Measurements from ENCODE around the gene CCND1. TPM values are rescaled to one million over a fixed set of nuclear protein-coding genes. Genes with fewer than 3 reads are reported as not detected.

The CCND1 gene
- total and polyA plus RNA-seq, 2 donors, result 7.3 to 33.3 TPM

DNA sequence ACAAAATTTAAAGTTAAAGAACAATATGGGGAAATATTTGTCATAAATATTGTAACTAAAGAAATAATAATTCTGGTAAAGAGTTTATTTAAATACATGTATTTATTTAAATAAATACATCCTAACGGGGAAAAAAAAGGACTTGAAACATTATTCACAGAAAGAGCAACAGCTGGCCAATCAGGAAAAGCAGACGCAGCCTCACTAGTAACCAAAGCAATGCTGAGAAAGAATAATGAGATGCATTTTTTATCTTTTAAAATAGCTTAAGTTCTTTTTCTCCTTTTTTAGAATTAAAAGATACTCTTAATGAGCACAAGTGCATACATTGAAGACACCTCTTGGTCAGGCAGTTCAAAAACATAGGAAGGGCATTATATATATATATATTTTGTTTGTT is 36.8 kb downstream of the CCND1 start:
- WGBS, result 91% methylated on average over 2 of the region's 2 CpGs
- Histone ChIP-seq H3K27ac (ENCODE audit: low read depth in 1 of 2, low read length in 1 of 2) (no peak overlapping the region), H3K36me3 (ENCODE audit: control insufficient read depth in 2 of 2, insufficient read depth in 2 of 2, low read length in 1 of 2) (peaks cover 0 to 2% of the 10 kb centered on the region in 2 donors), H3K4me1 (ENCODE audit: control insufficient read depth in 2 of 2, insufficient read depth in 2 of 2, low read length in 2 of 2) (peaks cover 13% of the 10 kb centered on the region in 2 donors), H3K27me3 (ENCODE audit: control insufficient read depth in 2 of 2, insufficient read depth in 1 of 2, low read length in 1 of 2) (peaks cover 3 to 18% of the 10 kb centered on the region in 2 donors), H3K9me3 (ENCODE audit: control insufficient read depth in 2 of 2, insufficient read depth in 1 of 2, low read length in 1 of 2) (no peaks in the 10 kb centered on the region), H3K4me3 (ENCODE audit: low read length in 2 of 2) (no peak overlapping the region)
- no peak for DNase-seq (ENCODE audit: low read depth in 6 of 9, low spot score in 9 of 9)

DNA sequence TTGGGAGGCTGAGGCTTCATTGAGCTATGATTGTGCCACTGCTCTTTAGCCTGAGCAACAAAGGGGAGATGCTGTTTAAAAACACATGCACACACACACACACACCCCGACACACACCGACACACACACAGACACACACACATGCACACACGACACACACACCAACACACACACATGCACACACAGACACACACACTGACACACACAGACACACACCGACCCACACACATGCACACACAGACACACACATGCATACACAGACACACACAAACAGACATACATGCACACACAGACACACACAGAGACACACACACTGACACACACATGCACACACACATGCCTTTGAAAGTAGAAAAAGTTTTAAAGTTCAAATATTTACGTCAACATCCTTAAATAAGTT is 39.7 kb downstream of the CCND1 start:
- no peak overlapping the region for H3K27ac ChIP-seq (ENCODE audit: low read depth in 1 of 2, low read length in 1 of 2)
- no peak for DNase-seq (ENCODE audit: low read depth in 6 of 9, low spot score in 9 of 9)
- no peaks in the 10 kb centered on the region for H3K36me3 ChIP-seq (ENCODE audit: control insufficient read depth in 2 of 2, insufficient read depth in 2 of 2, low read length in 1 of 2)
- WGBS, result 95% methylated on average over 5 of the region's 5 CpGs
- peaks cover 0 to 1% of the 10 kb centered on the region in 2 donors for H3K4me1 ChIP-seq (ENCODE audit: control insufficient read depth in 2 of 2, insufficient read depth in 2 of 2, low read length in 2 of 2)
- H3K27me3 ChIP-seq (ENCODE audit: control insufficient read depth in 2 of 2, insufficient read depth in 1 of 2, low read length in 1 of 2), result peaks cover 7 to 34% of the 10 kb centered on the region in 2 donors
- no peak overlapping the region for H3K4me3 ChIP-seq (ENCODE audit: low read length in 2 of 2)
- no peaks in the 10 kb centered on the region for H3K9me3 ChIP-seq (ENCODE audit: control insufficient read depth in 2 of 2, insufficient read depth in 1 of 2, low read length in 1 of 2)

DNA sequence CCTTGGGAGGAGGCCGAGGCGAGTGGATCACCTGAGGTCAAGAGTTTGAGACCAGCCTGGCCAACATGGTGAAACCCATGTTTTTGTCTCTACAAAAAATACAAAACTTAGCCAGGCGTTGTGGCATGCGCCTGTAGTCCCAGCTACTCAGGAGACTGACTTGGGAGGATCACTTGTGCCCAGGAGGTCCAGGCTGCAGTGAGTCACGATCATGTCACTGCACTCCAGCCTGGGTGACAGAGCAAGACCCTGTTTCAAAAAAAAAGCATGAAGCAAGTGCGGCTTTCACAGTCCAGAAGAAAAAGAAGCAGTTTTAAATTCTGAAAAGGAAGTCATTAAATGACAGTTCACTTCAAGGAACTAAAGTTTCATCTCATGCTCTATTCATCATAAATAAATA is 41.3 kb downstream of the CCND1 start:
- H3K27ac ChIP-seq (ENCODE audit: low read depth in 1 of 2, low read length in 1 of 2), result no peak overlapping the region
- no peaks in the 10 kb centered on the region for H3K36me3 ChIP-seq (ENCODE audit: control insufficient read depth in 2 of 2, insufficient read depth in 2 of 2, low read length in 1 of 2)
- peaks cover 7 to 45% of the 10 kb centered on the region in 2 donors for H3K27me3 ChIP-seq (ENCODE audit: control insufficient read depth in 2 of 2, insufficient read depth in 1 of 2, low read length in 1 of 2)
- DNase-seq (ENCODE audit: low read depth in 6 of 9, low spot score in 9 of 9), result no peak
- H3K4me1 ChIP-seq (ENCODE audit: control insufficient read depth in 2 of 2, insufficient read depth in 2 of 2, low read length in 2 of 2), result no peaks in the 10 kb centered on the region
- no peaks in the 10 kb centered on the region for H3K9me3 ChIP-seq (ENCODE audit: control insufficient read depth in 2 of 2, insufficient read depth in 1 of 2, low read length in 1 of 2)
- WGBS, result 96% methylated on average over 6 of the region's 6 CpGs
- no peak overlapping the region for H3K4me3 ChIP-seq (ENCODE audit: low read length in 2 of 2)

DNA sequence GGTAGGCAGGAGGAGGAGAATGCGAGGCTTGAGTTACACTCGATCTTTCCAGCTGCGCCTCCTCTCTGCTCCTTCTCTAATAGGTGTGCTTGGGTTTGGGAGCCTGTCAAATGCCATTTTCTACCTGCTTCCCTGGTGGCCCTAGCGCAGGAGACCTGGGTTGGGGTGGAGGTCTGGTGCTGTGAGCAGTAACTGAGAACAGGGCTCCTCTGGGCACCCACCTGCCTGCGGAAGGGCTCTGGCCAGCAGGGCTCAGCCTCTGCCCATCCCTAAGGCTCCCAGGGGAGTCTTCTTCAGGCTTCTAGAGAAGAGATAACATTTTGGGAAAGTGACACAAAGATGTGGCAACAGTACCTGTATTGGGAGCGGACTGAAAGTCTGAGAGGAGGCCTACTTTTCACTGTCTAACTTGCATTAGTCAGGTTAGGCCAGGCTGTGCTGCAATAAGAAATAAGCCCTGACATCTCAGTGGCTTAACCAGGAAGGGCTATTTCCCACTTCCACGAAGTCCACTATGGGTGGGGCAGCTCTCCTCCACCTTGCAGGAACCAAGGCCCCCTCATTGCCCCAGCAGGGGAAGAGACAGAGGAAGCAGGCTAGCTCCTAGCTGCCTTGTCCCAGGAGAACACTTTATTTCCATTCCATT is 41.8 kb downstream of the CCND1 start:
- WGBS, result 92% methylated on average over 7 of the region's 7 CpGs
- DNase-seq (ENCODE audit: low read depth in 6 of 9, low spot score in 9 of 9), result no peak

DNA sequence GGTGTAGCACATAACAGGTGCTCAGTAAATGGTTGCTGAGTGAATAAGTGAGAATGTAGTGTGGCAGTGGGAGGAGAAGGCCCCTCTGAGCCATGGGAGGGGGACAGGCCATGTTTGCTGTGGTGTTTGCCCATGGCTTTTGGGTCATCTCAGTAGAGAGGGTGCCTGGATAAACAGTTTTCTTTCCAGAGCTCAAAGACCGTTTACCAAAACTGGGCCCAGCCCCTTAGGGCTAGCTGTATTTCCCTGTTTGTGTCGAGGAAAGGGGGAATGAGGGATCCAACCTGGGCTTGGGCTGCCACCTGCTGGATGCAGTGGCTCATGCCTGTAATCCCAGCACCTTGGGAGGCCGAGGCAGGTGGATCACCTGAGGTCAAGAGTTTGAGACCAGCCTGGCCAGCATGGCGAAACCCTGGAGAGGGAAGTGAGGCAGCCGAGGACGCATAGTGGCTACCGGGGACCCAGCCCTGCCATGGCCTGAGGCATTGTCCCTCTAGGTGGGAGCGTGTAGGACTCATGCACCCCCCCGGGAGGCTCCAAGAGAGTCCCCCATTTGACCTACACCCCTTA is 42.9 kb downstream of the CCND1 start:
- no peaks in the 10 kb centered on the region for H3K4me1 ChIP-seq (ENCODE audit: control insufficient read depth in 2 of 2, insufficient read depth in 2 of 2, low read length in 2 of 2)
- no peaks in the 10 kb centered on the region for H3K9me3 ChIP-seq (ENCODE audit: control insufficient read depth in 2 of 2, insufficient read depth in 1 of 2, low read length in 1 of 2)
- 74% methylated on average over 9 of the region's 9 CpGs for WGBS
- peaks cover 7 to 46% of the 10 kb centered on the region in 2 donors for H3K27me3 ChIP-seq (ENCODE audit: control insufficient read depth in 2 of 2, insufficient read depth in 1 of 2, low read length in 1 of 2)
- H3K36me3 ChIP-seq (ENCODE audit: control insufficient read depth in 2 of 2, insufficient read depth in 2 of 2, low read length in 1 of 2), result no peaks in the 10 kb centered on the region
- H3K27ac ChIP-seq (ENCODE audit: low read depth in 1 of 2, low read length in 1 of 2), result no peak overlapping the region
- DNase-seq (ENCODE audit: low read depth in 6 of 9, low spot score in 9 of 9), result no peak
- no peak overlapping the region for H3K4me3 ChIP-seq (ENCODE audit: low read length in 2 of 2)

More for the DNA sequence above, 41.8 kb downstream of the CCND1 start:
- no peak overlapping the region for H3K27ac ChIP-seq (ENCODE audit: low read depth in 1 of 2, low read length in 1 of 2)
- H3K36me3 ChIP-seq (ENCODE audit: control insufficient read depth in 2 of 2, insufficient read depth in 2 of 2, low read length in 1 of 2), result no peaks in the 10 kb centered on the region
- H3K4me1 ChIP-seq (ENCODE audit: control insufficient read depth in 2 of 2, insufficient read depth in 2 of 2, low read length in 2 of 2), result no peaks in the 10 kb centered on the region
- peaks cover 7 to 47% of the 10 kb centered on the region in 2 donors for H3K27me3 ChIP-seq (ENCODE audit: control insufficient read depth in 2 of 2, insufficient read depth in 1 of 2, low read length in 1 of 2)
- H3K9me3 ChIP-seq (ENCODE audit: control insufficient read depth in 2 of 2, insufficient read depth in 1 of 2, low read length in 1 of 2), result no peaks in the 10 kb centered on the region
- H3K4me3 ChIP-seq (ENCODE audit: low read length in 2 of 2), result no peak overlapping the region

DNA sequence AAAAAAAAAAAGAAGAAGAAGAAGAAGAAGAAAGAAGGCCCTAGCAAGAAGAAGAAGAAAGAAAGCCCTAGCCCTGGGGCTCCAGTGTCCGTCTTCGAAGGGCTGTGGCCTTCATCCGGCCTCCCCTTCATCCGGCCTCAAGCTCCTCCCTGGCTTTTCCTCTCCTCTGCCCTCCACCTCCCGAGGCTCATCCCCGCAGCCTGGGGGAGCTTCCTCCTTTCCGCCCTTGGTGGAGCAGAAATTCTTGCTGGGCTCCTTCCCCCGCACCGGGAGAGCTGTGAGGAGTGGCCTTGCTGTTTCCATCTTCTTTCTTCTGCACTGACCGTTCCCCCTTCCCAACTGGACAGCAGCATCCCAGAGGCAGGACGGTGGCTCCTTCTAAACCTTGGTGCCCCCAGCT is 43.7 kb downstream of the CCND1 start:
- H3K4me3 ChIP-seq (ENCODE audit: low read length in 2 of 2), result no peak overlapping the region
- WGBS, result 74% methylated on average over 11 of the region's 11 CpGs
- DNase-seq (ENCODE audit: low read depth in 6 of 9, low spot score in 9 of 9), result no peak
- H3K4me1 ChIP-seq (ENCODE audit: control insufficient read depth in 2 of 2, insufficient read depth in 2 of 2, low read length in 2 of 2), result no peaks in the 10 kb centered on the region
- H3K36me3 ChIP-seq (ENCODE audit: control insufficient read depth in 2 of 2, insufficient read depth in 2 of 2, low read length in 1 of 2), result no peaks in the 10 kb centered on the region
- H3K27ac ChIP-seq (ENCODE audit: low read depth in 1 of 2, low read length in 1 of 2), result no peak overlapping the region
- no peaks in the 10 kb centered on the region for H3K9me3 ChIP-seq (ENCODE audit: control insufficient read depth in 2 of 2, insufficient read depth in 1 of 2, low read length in 1 of 2)
- H3K27me3 ChIP-seq (ENCODE audit: control insufficient read depth in 2 of 2, insufficient read depth in 1 of 2, low read length in 1 of 2), result peaks cover 9 to 45% of the 10 kb centered on the region in 2 donors

DNA sequence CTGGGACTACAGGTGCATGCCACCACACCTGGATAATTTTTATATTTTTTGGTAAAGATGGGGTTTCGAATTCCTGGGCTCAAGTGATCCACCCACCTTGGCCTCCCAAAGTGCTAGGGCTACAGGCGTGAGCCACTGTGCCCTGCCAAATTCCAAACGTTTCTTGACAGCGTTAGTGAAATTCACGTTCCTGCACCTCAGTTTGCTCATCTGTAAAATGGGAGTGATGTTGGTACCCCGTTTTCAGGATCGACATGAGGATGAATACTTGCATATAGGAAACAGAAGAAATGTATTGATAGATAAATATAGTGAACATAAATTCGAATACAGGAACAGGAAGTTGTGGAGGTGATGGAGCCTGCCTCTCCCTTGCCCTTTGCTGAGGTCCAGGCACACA is 44.4 kb downstream of the CCND1 start:
- no peak for DNase-seq (ENCODE audit: low read depth in 6 of 9, low spot score in 9 of 9)
- no peak overlapping the region for H3K27ac ChIP-seq (ENCODE audit: low read depth in 1 of 2, low read length in 1 of 2)
- no peak overlapping the region for H3K4me3 ChIP-seq (ENCODE audit: low read length in 2 of 2)

DNA sequence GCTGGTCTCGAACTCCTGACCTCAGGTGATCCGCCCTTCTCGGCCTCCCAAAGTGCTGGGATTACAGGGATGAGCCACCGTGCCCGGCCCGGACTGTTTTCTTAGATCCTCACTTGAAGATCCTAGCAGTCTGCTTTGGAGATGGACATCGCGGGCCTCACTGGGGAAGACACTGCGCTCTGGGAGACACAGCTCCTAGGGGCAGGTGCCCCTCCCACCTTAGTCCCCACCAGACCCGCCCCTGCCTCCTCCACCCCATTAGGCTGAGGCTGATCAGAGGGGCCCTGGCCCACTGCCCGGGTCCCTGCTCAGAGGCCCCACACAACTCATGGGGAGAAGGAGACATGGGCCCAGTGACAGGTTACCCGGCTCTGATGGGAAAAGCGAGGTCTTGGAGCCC is 45.5 kb downstream of the CCND1 start:
- Histone ChIP-seq H3K27ac (ENCODE audit: low read depth in 1 of 2, low read length in 1 of 2) (no peak overlapping the region), H3K4me1 (ENCODE audit: control insufficient read depth in 2 of 2, insufficient read depth in 2 of 2, low read length in 2 of 2) (no peaks in the 10 kb centered on the region), H3K9me3 (ENCODE audit: control insufficient read depth in 2 of 2, insufficient read depth in 1 of 2, low read length in 1 of 2) (no peaks in the 10 kb centered on the region), H3K4me3 (ENCODE audit: low read length in 2 of 2) (no peak overlapping the region), H3K36me3 (ENCODE audit: control insufficient read depth in 2 of 2, insufficient read depth in 2 of 2, low read length in 1 of 2) (no peaks in the 10 kb centered on the region), H3K27me3 (ENCODE audit: control insufficient read depth in 2 of 2, insufficient read depth in 1 of 2, low read length in 1 of 2) (peaks cover 11 to 45% of the 10 kb centered on the region in 2 donors)
- WGBS, result 82% methylated on average over 13 of the region's 13 CpGs
- DNase-seq (ENCODE audit: low read depth in 6 of 9, low spot score in 9 of 9), result no peak

More for the DNA sequence above, 44.4 kb downstream of the CCND1 start:
- no peaks in the 10 kb centered on the region for H3K36me3 ChIP-seq (ENCODE audit: control insufficient read depth in 2 of 2, insufficient read depth in 2 of 2, low read length in 1 of 2)
- H3K9me3 ChIP-seq (ENCODE audit: control insufficient read depth in 2 of 2, insufficient read depth in 1 of 2, low read length in 1 of 2), result no peaks in the 10 kb centered on the region
- no peaks in the 10 kb centered on the region for H3K4me1 ChIP-seq (ENCODE audit: control insufficient read depth in 2 of 2, insufficient read depth in 2 of 2, low read length in 2 of 2)
- WGBS, result 55% methylated on average over 8 of the region's 8 CpGs
- peaks cover 11 to 45% of the 10 kb centered on the region in 2 donors for H3K27me3 ChIP-seq (ENCODE audit: control insufficient read depth in 2 of 2, insufficient read depth in 1 of 2, low read length in 1 of 2)

DNA sequence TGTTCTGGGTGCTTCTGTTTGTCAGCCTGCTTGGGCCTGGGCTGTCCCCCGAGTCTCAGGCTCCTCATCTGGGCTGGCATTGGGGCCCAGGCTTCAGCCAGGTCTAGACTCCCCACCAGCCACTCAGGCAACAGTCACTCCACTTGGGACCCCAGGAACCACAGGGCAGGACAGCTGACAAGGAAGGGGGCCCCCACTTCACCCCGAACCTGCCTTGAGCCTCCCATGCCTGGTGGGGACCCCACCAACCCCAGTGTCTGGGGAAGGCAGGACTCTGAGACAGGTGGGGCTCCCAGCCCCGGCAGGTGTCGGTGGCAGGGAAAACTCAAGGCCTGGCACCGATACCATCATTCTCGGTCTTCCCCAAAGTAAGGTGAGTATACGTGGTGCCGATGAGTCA is 45.9 kb downstream of the CCND1 start:
- WGBS, result 95% methylated on average over 8 of the region's 8 CpGs
- H3K36me3 ChIP-seq (ENCODE audit: control insufficient read depth in 2 of 2, insufficient read depth in 2 of 2, low read length in 1 of 2), result no peaks in the 10 kb centered on the region
- no peaks in the 10 kb centered on the region for H3K9me3 ChIP-seq (ENCODE audit: control insufficient read depth in 2 of 2, insufficient read depth in 1 of 2, low read length in 1 of 2)
- H3K27me3 ChIP-seq (ENCODE audit: control insufficient read depth in 2 of 2, insufficient read depth in 1 of 2, low read length in 1 of 2), result peaks cover 11 to 45% of the 10 kb centered on the region in 2 donors
- no peak overlapping the region for H3K27ac ChIP-seq (ENCODE audit: low read depth in 1 of 2, low read length in 1 of 2)
- no peak for DNase-seq (ENCODE audit: low read depth in 6 of 9, low spot score in 9 of 9)
- H3K4me1 ChIP-seq (ENCODE audit: control insufficient read depth in 2 of 2, insufficient read depth in 2 of 2, low read length in 2 of 2), result no peaks in the 10 kb centered on the region
- H3K4me3 ChIP-seq (ENCODE audit: low read length in 2 of 2), result no peak overlapping the region
